SKM-1 (cell line): Measurements from ENCODE around the gene IL25.
"Not testable (repeated sequence)": the region's sequence is repeated elsewhere in the genome, so short reads cannot be mapped to it uniquely, and the experiment has no call there.

ENCODE experiments used
- DNase-seq: peaks from one replicate; lab custom pipeline; 2025; ENCODE audit not compliant: unreplicated experiment; lab: John Stamatoyannopoulos, UW

The IL25 gene

DNA sequence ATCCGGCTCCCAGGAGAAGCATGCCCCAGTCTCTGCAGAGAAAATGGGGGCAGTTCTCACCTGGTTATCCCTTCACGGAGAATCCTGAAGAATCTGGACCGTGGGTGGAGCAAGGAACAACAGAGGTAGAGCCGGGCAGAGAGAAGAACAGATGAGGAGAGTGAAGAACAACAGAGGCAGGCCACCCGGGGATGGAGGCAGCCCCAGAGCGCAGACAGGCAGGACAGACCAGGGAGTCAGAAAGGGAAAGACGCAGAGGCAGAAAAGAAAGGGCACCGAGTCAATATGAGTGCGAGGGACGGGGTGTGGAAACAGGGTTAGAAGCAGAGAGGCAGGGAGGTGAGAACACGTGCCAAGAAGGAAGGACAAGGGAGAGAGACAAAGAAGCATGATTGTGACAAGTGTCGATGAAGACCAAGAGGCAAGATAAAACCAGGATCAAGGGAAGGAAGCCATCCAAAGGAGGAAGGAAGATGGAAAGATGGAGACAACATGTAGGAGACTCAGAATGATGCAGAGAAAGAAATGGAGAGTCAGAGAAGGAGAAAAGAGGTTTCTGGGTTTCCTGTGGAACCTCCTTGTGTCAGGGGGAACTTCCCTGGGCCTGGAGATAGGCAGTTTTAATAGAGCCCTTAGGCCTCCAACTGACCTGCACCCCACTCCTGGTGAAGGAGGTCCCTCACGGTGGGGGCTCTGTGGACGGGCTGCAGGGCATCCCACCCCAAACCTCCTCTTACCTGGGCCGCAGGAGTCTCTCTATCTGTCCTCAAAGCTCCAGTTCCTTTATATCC, 35.1 kb downstream of the IL25 start, which contains the start of gene MYH6:
TSS of gene MYH6 (minus strand) at position 758 of the 791 bp plus-strand sequence. CDS start 1,050 bp downstream, outside the sequence.
- DNase-seq = no peak

DNA sequence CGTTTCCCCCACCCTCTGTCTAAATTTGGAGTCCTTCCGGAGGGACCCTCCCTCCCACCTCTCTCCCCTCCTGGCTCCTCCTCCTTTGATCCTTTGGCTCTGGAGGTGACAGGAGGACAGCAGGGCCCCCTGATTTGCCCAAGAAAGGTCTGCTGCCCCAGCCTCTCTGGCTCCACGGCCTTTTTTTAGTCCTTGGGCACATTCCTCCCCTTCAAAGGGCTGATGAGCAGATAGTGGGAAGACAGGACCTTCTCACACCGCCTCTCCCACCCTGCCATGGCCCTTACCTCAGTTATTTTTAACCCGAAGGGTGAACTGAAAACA, 35.7 kb downstream of the IL25 start:
- no peak for DNase-seq

DNA sequence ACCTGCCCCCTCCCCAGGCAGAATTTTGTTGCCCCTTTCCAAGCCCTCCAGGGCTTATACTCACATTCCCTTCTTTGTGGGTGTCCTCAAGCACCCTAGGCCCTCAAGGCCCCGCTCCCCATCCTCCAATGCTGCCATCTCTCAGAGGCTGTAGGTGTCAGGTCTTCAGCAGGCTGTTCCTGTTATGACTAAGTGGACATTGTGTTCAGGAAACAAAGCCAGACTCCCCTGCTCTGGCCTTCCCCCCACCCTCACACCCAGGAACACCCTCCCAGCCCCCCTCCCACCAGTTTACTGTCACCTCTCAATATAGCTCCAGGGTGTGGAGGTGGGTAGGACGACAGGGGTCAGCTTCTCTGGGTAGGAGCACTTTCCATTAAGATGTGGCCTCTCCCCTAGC, 36.9 kb downstream of the IL25 start:
- DNase-seq = no peak

DNA sequence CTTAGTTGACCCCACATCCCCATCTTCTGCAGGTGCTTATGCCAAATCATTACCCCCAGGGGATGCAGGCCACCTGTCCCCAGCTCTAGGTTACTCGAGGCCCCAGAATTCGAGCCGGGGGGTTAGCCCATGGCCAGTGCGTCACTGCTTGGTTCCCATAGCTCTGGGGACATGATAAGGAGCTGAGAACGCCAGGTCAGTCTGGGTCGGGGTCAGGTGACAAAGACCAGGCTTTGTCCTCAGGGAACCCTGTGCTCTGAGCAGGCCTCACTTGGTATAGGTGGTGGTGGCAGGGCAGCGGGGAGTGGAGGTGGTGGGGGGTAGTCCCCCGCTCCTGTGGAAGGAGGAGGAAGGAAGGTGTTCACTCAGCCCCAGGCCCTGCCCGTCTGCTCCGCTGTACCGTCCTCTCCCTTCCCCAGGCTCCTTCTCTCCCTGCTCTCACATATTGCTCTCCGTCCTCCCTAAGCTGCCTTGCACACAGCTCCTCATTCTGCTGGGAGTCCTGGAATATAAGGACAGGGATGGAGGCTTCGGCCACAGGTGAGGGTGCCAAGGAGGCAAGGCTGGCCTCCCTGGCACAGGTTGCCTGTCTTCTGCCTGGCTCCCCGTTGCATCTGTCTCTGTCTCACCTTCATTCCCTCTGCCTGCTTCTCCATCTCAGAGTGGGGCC, 37.5 kb downstream of the IL25 start:
- no peak for DNase-seq

DNA sequence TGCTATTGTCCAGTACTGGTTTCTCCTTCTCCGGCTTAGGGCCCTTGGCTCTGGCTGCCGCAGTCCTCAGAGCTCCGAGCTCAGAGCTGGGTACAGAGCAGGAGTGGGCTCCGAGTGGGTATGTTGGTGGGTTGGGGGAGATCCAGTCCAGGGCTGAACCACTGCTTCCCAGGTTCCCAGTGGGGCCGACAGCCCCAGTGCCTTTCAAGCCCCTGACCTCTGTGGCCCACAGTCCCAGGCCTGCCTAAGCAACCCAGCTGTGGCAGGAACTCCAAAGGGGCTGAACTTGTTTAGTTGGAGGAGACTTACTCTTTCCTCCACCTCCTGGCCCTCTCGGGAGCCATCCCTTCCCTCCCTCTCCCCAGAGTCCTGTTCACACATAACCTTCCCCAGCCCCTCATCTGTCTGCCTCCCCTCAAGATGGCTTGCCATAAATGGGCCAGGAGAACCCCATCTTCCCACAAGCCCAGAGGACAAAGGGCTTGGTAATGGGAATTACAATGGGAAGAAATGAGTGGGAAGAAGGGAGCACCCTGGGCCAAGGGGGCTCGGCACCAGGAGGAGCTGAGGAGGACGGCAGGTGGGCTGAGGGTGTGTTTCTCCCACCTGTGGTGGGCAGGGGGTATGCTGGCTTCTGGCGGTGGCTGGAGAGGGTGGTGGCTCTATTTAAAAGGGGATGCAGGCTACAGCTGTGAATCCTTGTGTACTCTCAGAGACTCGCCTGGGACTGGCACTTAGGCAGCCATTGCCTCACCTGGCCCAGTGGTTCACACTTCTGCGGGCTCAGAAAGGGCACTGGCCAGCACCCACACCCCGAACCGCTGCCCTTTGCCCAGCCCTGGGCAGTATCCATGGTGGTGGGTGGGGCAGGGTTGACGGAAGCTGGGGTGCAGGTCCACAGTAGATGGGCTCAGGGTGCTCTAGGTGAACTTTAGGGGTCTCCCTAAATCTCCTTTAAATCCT, 39.2 kb downstream of the IL25 start:
- no peak for DNase-seq

DNA sequence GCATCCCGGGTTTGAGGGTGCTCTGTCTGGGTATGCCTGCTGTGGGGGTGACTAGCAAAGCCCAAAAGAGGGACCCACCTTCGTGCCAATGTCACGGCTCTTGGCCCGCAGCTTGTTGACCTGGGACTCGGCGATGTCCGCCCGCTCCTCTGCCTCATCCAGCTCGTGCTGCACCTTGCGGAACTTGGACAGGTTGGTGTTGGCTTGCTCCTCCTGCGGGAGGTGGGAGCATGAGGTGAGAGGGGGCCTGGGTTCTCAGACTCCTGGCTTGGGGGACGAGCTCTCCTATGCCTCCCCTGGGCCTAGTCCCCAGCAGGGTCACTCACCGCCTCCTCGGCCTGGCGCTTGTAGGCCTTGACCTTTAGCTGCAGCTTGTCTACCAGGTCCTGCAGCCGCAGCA, 41.1 kb downstream of the IL25 start:
- DNase-seq = no peak

DNA sequence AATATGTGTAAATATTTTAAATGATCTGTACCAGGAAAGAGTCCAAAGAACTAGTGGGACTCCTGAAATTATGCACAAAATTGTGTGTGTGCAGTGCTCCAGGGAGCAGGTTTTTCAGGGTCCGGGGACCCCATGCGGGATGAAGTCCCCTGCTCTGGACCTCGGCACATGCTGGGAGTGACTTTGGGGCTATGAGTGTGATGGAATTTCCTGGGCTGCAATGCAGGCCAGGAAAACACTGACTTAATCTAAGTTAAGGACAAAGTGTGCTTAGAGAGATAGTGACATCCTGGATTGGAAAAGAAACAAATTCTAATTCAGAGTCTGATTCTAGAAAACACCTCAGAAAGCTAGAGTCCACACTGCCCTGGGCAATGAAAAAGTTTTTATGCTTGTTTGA, 41.6 kb downstream of the IL25 start:
- DNase-seq = no peak

DNA sequence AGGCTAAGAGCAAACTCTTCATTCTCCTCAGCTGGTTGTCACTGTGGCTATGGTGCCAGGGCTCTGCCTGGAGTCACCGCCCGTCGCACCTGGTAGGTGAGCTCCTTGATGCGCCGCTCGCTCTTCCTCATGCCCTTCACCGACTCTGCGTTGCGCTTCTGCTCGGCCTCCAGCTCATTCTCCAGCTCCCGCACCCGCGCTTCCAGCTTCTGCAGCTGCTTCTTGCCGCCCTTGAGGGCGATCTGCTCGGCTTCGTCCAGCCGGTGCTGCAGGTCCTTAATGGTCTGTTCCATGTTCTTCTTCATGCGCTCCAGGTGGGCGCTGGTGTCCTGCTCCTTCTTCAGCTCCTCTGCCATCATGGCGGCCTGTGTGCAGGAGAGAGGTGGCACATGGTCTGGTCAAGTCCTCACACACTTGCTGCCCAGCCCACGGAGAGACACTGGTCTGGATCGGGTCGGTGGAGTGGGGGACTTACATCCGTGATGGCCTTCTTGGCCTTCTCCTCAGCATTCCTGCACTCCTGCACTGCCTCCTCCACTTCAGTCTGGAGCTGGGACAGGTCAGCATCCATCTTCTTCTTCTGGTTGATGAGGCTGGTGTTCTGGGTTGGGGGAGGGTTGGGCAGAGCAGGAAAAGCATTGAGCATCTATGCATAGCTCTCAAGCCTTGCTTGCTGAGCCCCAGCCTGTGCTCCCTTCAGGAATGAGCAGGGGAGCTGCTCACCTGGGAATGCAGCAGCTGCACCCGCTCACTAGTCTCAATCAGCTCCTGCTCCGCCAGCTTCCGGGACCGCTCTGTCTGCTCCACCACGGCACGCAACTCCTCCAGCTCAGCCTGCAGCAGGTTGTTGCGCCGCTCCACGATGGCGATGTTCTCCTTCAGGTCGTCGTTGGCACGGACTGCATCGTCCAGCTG, 42.6 kb downstream of the IL25 start:
- no peak for DNase-seq

DNA sequence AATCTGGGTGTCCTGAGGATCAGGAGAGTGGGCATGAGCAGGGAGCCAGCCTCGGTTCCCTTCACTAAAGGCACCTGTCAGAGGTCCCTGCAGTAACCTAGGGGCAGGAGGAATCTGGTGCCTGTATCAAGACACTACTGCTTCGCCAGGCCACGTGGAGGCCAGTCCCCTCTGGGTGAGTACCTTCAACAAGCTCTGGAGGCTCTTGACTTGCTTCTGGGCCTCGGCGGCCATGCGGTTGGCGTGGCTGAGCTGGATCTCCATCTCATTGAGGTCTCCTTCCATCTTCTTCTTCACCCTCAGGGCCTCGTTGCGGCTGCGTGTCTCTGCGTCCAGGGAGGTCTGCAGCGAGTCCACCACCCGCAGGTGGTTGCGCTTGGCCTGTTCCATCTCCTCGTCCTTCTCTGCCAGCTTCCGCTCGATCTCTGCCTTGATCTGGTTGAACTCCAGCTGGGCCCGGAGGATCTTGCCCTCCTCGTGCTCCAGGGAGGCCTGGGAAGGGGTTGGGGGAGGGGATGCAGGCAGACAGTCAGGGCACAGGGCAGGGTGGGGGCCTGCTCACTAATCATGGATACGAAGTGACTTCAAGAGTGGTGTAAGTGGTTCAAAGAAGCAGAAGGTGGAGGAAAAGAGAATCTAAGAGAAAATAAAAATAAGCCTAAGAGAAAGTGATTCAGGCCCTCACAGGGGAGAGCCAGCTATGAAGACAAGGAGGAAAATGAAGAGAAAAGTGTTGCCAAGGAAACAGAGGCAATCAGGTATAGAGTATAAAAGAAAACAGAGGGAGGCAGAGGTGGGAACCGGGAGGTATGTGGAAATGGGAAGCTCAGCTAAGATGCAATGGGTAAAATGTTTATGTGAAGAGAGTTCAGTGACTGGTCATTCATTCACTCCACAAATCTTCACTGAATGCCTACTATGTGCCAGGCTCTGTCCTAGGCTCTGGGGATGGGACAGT, 43.5 kb downstream of the IL25 start:
- no peak for DNase-seq

DNA sequence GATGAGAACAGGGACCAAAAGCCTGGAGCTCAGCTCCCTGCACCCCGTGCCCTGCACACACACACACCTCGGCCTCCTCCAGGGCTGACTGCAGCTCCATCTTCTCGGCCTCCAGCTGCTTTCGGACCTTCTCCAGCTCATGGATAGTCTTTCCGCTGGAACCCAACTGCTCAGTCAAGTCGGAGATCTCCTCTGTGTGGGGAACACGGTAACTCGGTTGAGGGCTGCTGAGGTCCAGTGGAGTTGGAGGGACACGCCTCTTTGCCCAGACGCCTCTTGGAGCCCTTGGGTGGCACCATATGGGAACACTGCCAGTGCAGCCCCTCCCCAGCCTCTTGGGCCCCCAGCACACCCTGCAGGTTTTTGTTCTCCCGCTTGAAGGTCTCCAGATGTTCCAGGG, 44.2 kb downstream of the IL25 start:
- no peak for DNase-seq

DNA sequence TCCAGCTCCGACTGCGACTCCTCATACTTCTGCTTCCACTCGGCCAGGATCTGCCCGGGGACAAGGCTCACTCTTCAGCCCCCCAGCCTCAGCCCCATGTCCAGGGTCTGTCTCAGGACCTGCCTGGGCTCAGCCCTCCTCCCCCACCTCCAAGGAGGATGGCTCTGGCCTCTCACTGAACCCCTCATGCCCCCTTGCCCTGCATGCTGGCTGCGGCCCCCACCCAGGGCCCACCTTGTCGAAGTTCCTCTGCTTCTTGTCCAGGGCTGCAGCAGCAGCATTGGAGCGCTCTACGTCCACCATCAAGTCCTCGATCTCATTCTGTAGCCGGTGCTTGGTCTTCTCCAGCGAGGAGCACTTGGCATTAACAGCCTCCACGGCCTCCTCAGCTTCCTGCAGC, 44.7 kb downstream of the IL25 start:
- not testable (repeated sequence) for DNase-seq

DNA sequence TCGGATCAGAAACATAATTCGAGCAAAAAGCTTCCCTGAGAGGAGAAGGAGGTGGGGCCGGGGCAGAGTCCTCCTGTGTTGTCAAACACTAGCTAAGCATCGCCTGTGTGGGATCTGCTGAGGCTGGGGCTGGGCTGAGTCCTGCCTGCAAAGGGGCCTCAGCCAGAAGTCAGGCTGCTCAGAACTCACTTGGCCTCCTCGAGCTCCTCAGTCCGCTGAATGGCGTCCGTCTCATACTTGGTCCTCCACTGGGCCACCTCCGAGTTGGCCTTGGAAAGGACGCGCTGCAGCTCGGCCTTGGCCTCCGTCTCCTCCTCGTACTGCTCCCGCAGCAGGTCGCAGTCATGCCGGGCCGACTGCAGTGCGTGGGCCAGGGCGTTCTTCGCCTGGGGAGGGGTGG, 45.4 kb downstream of the IL25 start:
- DNase-seq = no peak

DNA sequence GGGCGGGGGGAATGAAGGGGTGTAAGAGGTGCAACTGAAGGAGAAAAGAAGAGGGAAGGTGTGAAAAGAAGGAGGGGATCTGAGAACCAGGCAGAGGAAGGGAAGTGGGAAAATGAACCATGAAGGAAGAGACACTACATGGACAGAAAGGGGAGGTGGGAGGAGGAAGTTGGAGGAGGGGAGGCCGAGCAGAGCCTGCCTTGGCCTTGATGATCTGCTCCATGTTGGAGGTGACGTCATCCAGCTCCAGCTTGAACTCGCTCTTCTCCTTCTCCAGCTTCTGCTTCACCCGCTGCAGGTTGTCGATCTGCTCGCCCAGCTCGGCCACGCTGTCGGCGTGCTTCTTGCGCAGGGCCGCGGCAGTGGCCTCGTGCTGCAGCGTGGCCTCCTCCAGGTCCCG, 47.0 kb downstream of the IL25 start:
- DNase-seq = not testable (repeated sequence)

DNA sequence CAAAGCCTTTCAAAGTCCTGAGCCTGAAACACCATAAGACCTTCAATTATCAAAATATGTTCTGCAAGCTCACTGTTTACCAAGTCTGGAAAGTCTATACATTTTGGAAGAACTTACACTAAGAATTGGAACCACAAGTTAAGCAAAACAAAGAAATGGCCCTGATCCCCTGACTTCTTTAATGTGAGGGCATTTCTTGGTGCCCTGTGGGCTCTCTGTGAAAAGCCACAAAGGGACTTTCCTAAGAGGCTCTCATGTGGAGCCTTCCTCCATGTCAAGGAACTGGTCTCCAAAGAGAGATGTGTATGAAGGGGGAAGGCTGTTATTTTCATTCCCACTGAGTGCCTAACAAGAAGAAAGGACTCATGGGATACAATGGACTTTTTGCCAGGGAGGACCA, 49.0 kb downstream of the IL25 start:
- no peak for DNase-seq

DNA sequence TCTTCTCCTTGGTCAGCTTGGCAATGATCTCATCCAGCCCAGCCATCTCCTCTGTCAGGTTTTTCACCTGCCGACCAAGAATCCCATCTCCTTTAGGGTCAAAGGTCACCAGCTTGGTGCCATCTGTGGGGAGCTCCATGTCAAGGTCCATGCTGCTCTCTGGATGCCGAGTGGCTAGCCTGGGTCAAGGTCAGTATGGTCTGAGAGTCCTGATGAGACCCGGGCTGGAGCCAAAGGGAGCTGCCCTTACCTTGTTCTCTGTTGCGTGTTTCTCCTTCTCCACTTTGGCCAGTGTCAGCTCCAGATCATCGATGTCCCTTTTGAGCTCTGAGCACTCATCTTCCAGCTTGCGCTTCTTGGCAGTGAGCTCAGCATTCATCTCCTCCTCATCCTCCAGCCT, 51.0 kb downstream of the IL25 start:
- DNase-seq = no peak

DNA sequence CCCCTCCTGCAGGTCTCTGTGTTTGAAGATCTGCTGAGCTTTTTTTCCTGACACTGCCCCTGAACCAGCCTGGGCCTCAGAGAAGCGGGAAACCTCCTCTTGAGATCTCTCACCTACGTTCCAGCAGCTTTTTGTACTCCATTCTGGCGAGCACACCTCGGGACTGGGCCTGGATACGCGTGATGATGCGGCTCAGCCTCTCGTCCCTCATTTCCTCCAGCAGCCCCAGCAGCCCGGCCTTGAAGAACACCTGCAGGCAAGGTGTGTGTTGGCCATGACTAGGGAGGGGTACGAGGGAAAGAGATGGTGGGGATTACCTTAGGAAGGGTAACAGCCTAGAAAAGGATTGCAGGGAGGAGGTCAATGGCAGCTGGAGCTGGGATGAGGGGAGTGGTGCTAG, 52.6 kb downstream of the IL25 start:
- DNase-seq = no peak

DNA sequence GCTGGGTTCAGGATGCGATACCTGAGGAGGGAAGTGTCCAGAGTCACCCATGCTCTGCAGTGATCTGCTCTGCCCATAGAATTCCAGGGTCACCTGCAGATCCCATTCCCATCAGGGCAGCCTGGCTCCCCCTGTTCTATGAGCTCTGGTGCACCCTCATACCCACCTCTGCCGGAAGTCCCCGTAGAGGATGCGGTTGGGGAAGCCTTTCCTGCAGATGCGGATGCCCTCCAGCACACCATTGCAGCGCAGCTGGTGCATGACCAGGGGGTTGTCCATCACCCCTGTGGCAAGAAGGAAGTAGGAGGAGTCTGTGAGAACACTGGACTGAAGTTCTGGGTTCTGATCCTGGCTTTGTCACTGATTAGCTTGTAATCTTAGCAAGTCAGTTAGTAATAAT, 53.2 kb downstream of the IL25 start:
- not testable (repeated sequence) for DNase-seq
